Astrocyte of the spinal cord (primary cell): ENCODE results near the gene PRL.

Source experiments
- DNase-seq: peaks from one replicate; pipeline ENCODE4 v3.0.0; 2011; ENCODE audit warnings: low read depth, low spot score
- H3K4me3 ChIP-seq: 2 replicates; pipeline ENCODE4 v1.5.1; 2011; ENCODE audit warnings: low read depth, mild to moderate bottlenecking, low read length, moderate library complexity
- in situ Hi-C: cut with HindIII; loops from 2 replicates; pipeline ENCODE4 v1.10.0; 2017; ENCODE audit warnings: low sequenced_read_pairs
- TF ChIP-seq, protein P1 (sequence below): IDR thresholded peaks from 2 replicates; pipeline ENCODE4 v1.5.1; 2012; ENCODE audit warnings: low read depth, mild to moderate bottlenecking, low read length, inconsistent platforms

PRL gene

DNA sequence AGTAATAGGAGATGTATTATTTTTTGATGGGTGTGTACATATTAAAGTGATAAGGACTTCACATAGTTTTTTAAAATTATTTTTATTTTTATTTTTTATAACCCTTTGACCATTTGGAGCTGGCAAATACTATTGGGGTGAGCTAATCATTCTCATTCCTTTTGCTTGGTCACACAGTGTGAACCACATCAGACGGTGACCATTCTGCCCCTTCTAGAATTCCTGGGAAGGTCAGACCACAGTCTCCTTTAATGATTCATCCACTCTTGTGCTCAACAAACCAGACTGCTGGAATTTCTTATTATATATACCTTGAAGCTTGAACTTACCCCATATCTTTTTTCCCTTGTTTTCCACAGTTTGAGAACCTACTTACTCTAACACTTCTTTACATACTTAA, 23.9 kb upstream of the PRL start:
- in situ Hi-C loops: no loop called here
- TF ChIP-seq, protein P1, sequence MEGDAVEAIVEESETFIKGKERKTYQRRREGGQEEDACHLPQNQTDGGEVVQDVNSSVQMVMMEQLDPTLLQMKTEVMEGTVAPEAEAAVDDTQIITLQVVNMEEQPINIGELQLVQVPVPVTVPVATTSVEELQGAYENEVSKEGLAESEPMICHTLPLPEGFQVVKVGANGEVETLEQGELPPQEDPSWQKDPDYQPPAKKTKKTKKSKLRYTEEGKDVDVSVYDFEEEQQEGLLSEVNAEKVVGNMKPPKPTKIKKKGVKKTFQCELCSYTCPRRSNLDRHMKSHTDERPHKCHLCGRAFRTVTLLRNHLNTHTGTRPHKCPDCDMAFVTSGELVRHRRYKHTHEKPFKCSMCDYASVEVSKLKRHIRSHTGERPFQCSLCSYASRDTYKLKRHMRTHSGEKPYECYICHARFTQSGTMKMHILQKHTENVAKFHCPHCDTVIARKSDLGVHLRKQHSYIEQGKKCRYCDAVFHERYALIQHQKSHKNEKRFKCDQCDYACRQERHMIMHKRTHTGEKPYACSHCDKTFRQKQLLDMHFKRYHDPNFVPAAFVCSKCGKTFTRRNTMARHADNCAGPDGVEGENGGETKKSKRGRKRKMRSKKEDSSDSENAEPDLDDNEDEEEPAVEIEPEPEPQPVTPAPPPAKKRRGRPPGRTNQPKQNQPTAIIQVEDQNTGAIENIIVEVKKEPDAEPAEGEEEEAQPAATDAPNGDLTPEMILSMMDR: no peak
- peak; percentile 91 for DNase-seq
- no peak overlapping the region for H3K4me3 ChIP-seq

DNA sequence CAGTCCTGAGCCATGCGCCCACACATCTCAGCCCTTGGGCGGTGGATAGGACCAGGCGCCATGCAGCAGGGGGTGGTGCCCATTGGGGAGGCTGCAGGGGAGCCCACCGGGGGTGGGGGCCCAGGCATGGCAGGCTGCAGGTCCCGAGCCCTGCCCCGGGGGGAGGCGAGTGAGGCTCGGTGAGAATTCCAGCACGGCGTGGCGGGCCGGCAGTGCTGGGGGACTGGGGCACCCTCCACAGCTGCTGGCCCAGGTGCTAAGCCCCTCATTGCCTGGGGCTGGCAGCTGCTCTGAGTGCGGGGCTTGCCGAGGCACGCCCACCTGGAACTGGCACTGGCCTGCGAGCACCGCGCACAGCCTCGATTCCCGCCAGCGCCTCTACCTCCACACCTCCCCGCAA, 21.6 kb upstream of the PRL start:
- in situ Hi-C loops: no loop called here
- TF ChIP-seq, protein P1: no peak
- no peak overlapping the region for H3K4me3 ChIP-seq
- no peak for DNase-seq

DNA sequence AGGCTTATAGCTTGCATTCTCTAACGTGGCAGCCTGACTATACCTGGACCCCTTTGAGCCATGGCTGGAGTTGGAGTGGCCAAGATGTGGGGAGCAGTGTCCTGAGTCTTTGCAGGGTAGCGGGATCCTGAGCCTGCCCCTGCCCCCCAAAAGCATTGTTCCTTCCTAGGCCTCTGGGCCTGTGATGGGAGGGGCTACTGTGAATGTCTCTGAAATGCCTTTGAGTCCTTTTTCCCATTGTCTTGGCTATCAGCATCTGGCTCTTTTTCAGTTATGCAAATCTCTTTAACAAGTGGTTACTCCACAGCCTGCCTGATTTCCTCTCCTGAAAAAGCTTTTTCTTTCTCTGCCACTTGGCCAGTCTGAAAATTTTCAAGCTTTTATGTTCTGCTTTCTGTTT, 17.0 kb upstream of the PRL start:
- DNase-seq: no peak
- in situ Hi-C loops: no loop called here
- H3K4me3 ChIP-seq: no peak overlapping the region
- TF ChIP-seq, protein P1: no peak

DNA sequence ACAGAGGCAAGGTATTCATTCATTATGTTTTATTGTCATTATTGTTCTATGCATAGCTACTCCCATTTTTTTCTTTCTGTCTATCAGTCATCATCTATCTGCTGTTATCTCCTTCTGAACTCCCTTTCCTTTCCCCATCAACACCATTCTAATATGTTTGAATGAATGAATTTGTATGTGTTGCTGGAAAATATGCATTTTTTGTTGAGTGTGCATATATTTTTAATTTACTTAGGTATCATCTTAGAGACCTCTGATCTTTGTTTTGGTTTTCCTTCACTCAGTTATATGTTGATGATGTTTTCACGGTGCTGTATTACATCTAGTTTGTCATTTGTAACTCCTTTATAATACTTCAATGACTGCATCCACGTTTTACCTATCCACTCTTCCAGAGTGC, 12.1 kb upstream of the PRL start:
- TF ChIP-seq, protein P1: no peak
- no peak overlapping the region for H3K4me3 ChIP-seq
- no peak for DNase-seq
- in situ Hi-C loops: no loop called here

DNA sequence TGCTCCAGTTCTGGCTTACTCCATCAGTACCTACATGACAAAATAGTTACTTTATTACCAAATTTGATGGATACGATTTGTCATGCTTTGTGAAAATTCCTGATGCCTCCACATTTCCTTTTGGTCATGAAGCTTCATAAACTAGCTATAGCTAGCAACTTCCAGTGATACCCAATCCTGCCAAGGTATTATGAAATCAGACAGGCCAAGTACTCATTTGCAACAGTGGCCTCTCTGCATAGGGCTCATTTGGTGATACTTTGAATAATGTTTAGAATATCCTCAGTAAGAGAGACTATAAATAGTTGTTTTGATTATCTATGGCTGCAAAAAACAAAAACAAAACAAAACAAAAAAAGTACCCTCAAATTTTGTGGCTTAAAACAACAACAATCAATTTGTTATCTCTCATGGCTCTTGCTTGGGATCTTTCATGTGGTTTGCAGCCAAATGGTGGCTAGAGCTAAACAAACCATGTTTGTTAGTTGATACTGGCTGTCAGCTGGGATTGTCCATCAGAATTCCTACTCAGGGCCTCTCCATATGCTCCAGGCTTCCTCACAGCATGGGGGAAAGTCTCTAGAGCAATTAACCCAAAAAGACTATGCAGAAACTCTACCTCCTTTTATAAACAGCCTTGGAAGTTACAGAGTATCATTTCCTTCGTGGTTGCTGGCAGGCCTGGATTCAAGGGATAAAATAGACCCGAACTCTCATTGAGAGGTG, 10.1 kb upstream of the PRL start:
- peak; percentile 13 for DNase-seq
- in situ Hi-C loops: no loop called here
- TF ChIP-seq, protein P1: no peak
- no peak overlapping the region for H3K4me3 ChIP-seq

DNA sequence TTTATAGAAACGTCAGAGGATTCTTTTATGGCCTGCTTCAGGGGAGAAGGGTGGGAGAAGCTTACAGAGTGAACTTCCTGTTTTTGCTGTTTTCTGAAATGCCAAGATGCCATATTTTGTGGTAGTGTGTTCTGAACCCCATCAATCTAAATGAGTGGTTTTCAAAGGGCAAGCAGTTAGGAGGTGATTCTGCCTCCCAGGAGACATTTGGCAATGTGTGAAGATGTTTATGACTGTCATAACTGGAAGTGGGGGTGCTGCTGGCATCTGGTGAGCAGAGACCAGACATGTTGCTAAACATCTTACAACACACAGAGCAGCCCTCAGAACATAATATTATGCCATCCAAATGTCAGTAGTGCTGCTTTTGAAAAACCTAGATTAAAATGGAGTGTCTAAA, 6.0 kb upstream of the PRL start:
- DNase-seq: no peak
- in situ Hi-C loops: no loop called here
- H3K4me3 ChIP-seq: no peak overlapping the region
- TF ChIP-seq, protein P1: no peak
